HG03432 (cell line): ENCODE data around the gene MBOAT7.

ENCODE experiments used
- ATAC-seq: cut with Tn5 transposase; IDR thresholded peaks from one replicate; pipeline ENCODE4 v1.9.1; 2021; ENCODE audit warnings: mild to moderate bottlenecking, moderate library complexity; ENCODE audit not compliant: unreplicated experiment

MBOAT7 gene

GRCh38 chr19:54164369-54165068 is 24.9 kb downstream of the MBOAT7 start:
- ATAC-seq = no peak

GRCh38 chr19:54162884-54163283 is 26.5 kb downstream of the MBOAT7 start:
- no peak for ATAC-seq

GRCh38 chr19:54162241-54162805 is 27.1 kb downstream of the MBOAT7 start:
- no peak for ATAC-seq

GRCh38 chr19:54160854-54161253 is 28.5 kb downstream of the MBOAT7 start:
- ATAC-seq = no peak

GRCh38 chr19:54160182-54160811 is 29.1 kb downstream of the MBOAT7 start:
- peak; percentile 3 for ATAC-seq

- peak; percentile 87 for ATAC-seq
These were observed 29.8 kb downstream of the MBOAT7 start, which contains the start of gene LENG1 for GRCh38 chr19:54159352-54160181. Gene LENG1, minus strand, starts transcription at chr19:54159721. Its CDS starts 26 bp downstream, at chr19:54159695.

GRCh38 chr19:54158812-54159351 is 30.5 kb downstream of the MBOAT7 start:
- no peak for ATAC-seq

GRCh38 chr19:54156953-54157352 is 32.4 kb downstream of the MBOAT7 start:
- no peak for ATAC-seq

GRCh38 chr19:54156490-54156889 is 32.9 kb downstream of the MBOAT7 start:
- ATAC-seq = no peak

- no peak for ATAC-seq
These were observed 33.7 kb downstream of the MBOAT7 start for GRCh38 chr19:54155694-54156093.

GRCh38 chr19:54154603-54155345 is 34.6 kb downstream of the MBOAT7 start:
- no peak for ATAC-seq

GRCh38 chr19:54153731-54154326 is 35.6 kb downstream of the MBOAT7 start:
- ATAC-seq = no peak

GRCh38 chr19:54152878-54153524 is 36.4 kb downstream of the MBOAT7 start:
- ATAC-seq = no peak

- ATAC-seq = no peak
These were observed 37.1 kb downstream of the MBOAT7 start for GRCh38 chr19:54152267-54152666.

GRCh38 chr19:54151362-54152035 is 37.9 kb downstream of the MBOAT7 start:
- ATAC-seq = no peak

- no peak for ATAC-seq
These were observed 40.2 kb downstream of the MBOAT7 start for GRCh38 chr19:54149021-54149812.

GRCh38 chr19:54148158-54148557 is 41.2 kb downstream of the MBOAT7 start:
- no peak for ATAC-seq

- no peak for ATAC-seq
These were observed 41.7 kb downstream of the MBOAT7 start for GRCh38 chr19:54147676-54148075.
